GM23338 (cell line): ENCODE results near the gene GSDME. TPM values are rescaled to one million over a fixed set of nuclear protein-coding genes. Genes with fewer than 3 reads are reported as not detected.

ENCODE experiments used
- ATAC-seq: fragments of 200-7000 bp; cut with Tn5 transposase; 3 replicates; pipeline ENCODE4 v1.9.1; 2020
- DNase-seq: peaks from one replicate; pipeline ENCODE4 v3.0.0-alpha.2; 2015; ENCODE audit warnings: low spot score
- H2AFZ ChIP-seq: fragments of 200-600 bp; sonication (generic); 2 replicates; pipeline ENCODE4 v1.8.0; 2016; ENCODE audit warnings: antibody characterized with exemption, mild to moderate bottlenecking, moderate library complexity
- H3F3A ChIP-seq: fragments of 200-600 bp; sonication (generic); replicated peaks from 2 replicates; pipeline ENCODE4 v1.8.0; 2017; ENCODE audit warnings: antibody characterized with exemption, mixed run types, low read depth
- H3K27ac ChIP-seq: fragments of 200-600 bp; sonication (generic); 2 replicates; pipeline ENCODE4 v1.6.1; 2016; ENCODE audit warnings: low read depth
- H3K27me3 ChIP-seq: fragments of 200-600 bp; sonication (generic); 2 replicates; pipeline ENCODE4 v1.8.0; 2016; ENCODE audit warnings: mild to moderate bottlenecking, mixed run types, moderate library complexity; ENCODE audit not compliant: insufficient read depth
- H3K36me3 ChIP-seq: fragments of 200-600 bp; sonication (generic); 2 replicates; pipeline ENCODE4 v1.8.0; 2016; ENCODE audit warnings: mild to moderate bottlenecking; ENCODE audit not compliant: insufficient read depth
- H3K4me1 ChIP-seq: fragments of 200-600 bp; sonication (generic); 2 replicates; pipeline ENCODE4 v1.8.0; 2016; ENCODE audit warnings: mild to moderate bottlenecking, moderate library complexity; ENCODE audit not compliant: insufficient read depth
- H3K4me2 ChIP-seq: fragments of 200-600 bp; sonication (generic); 2 replicates; pipeline ENCODE4 v1.7.1; 2017; ENCODE audit warnings: mixed run types
- H3K4me3 ChIP-seq: fragments of 200-600 bp; sonication (generic); 2 replicates; pipeline ENCODE4 v1.6.1; 2016; ENCODE audit warnings: mixed run types
- H3K79me2 ChIP-seq: fragments of 200-600 bp; sonication (generic); replicated peaks from 2 replicates; pipeline ENCODE4 v1.8.0; 2017; ENCODE audit warnings: mild to moderate bottlenecking; ENCODE audit not compliant: insufficient read depth
- H3K9me2 ChIP-seq: fragments of 200-600 bp; sonication (generic); 2 replicates; pipeline ENCODE4 v1.8.0; 2017; ENCODE audit not compliant: insufficient read depth
- H4K20me1 ChIP-seq: fragments of 200-600 bp; sonication (generic); replicated peaks from 2 replicates; pipeline ENCODE4 v1.8.0; 2017; ENCODE audit warnings: mild to moderate bottlenecking; ENCODE audit not compliant: insufficient read depth
- H3K27ac Mint-ChIP-seq: 2 replicates; pipeline ENCODE4 v1.8.0; 2020; ENCODE audit warnings: inconsistent platforms, mild to moderate bottlenecking, moderate library complexity, mixed read lengths
- H3K27me3 Mint-ChIP-seq: 3 replicates; pipeline ENCODE4 v1.8.0; 2022; ENCODE audit warnings: low read depth, mild to moderate bottlenecking, moderate library complexity, mixed read lengths, inconsistent platforms; ENCODE audit not compliant: insufficient read depth, poor library complexity
- H3K36me3 Mint-ChIP-seq: 3 replicates; pipeline ENCODE4 v1.8.0; 2021; ENCODE audit warnings: low read depth, mild to moderate bottlenecking, inconsistent platforms, moderate library complexity, mixed read lengths
- H3K4me1 Mint-ChIP-seq: 3 replicates; pipeline ENCODE4 v1.8.0; 2020; ENCODE audit warnings: mild to moderate bottlenecking, inconsistent platforms, mixed read lengths
- H3K4me3 Mint-ChIP-seq: 3 replicates; pipeline ENCODE4 v1.8.0; 2021; ENCODE audit warnings: moderate library complexity, mild to moderate bottlenecking, inconsistent platforms, mixed read lengths
- H3K9me3 Mint-ChIP-seq: 3 replicates; pipeline ENCODE4 v1.8.0; 2020; ENCODE audit warnings: moderate library complexity, mild to moderate bottlenecking, inconsistent platforms, mixed read lengths
- CTCF ChIP-seq, 2 experiments: fragments of 200-600 bp in 1 of 2; sonication (generic) in 1 of 2; conservative IDR thresholded peaks; 2 replicates each; pipeline versions ENCODE4 v1.5.1 to v1.6.1; 2016 to 2017; ENCODE audit warnings: antibody characterized with exemption in 2 of 2, low read depth in 2 of 2, mild to moderate bottlenecking in 2 of 2, moderate library complexity in 1 of 2
- ETS1 ChIP-seq: IDR thresholded peaks from 2 replicates; pipeline ENCODE4 v1.6.1; 2016; ENCODE audit warnings: antibody characterized with exemption
- EZH2 ChIP-seq: fragments of 200-600 bp; sonication (generic); IDR thresholded peaks from one replicate; pipeline ENCODE4 v1.8.0; 2017; ENCODE audit warnings: antibody characterized with exemption, mild to moderate bottlenecking, low read depth; ENCODE audit not compliant: unreplicated experiment
- EZH2phosphoT487 ChIP-seq: fragments of 200-600 bp; sonication (generic); IDR thresholded peaks from one replicate; pipeline ENCODE4 v1.8.1; 2018; ENCODE audit warnings: antibody characterized with exemption; ENCODE audit not compliant: unreplicated experiment
- NANOG ChIP-seq: IDR thresholded peaks from 2 replicates; pipeline ENCODE4 v1.6.1; 2016; ENCODE audit warnings: antibody characterized with exemption, borderline replicate concordance
- REST ChIP-seq: IDR thresholded peaks from one replicate; pipeline ENCODE4 v1.6.1; 2018; ENCODE audit warnings: antibody characterized with exemption; ENCODE audit not compliant: unreplicated experiment
- ZNF114 ChIP-seq: fragments of 250-450 bp; sonication (Bioruptor Pico); IDR thresholded peaks from 2 replicates; pipeline ENCODE4 v1.5.0; 2020; ENCODE audit warnings: mild to moderate bottlenecking, moderate library complexity
- ZNF331 ChIP-seq: fragments of 250-450 bp; sonication (Bioruptor Pico); IDR thresholded peaks from 2 replicates; pipeline ENCODE4 v1.5.0; 2020; ENCODE audit warnings: low read depth, mild to moderate bottlenecking, moderate library complexity
- ZNF462 ChIP-seq: fragments of 250-450 bp; sonication (Bioruptor Pico); IDR thresholded peaks from 2 replicates; pipeline ENCODE4 v1.5.0; 2020; ENCODE audit warnings: mild to moderate bottlenecking, moderate library complexity
- polyA plus RNA-seq: library from polyadenylated mRNA; unstranded; fragments of >200 nt; fragmentation: Nextera tagmentation; extraction: Ambion mirVana; gene quantifications from 2 replicates; pipeline ENCODE4 v1.2.1, GENCODE V29; 2016
- total RNA-seq: library from RNA; depleted of rRNA; stranded (reverse); fragments of >200 nt; shearing (Covaris generic); gene quantifications from 2 replicates; pipeline ENCODE4 v1.2.3, GENCODE V29; 2014

GSDME gene
- total and polyA plus RNA-seq, 2 experiments from 2014 or later, result 8.3 to 8.5 TPM

GRCh38 chr7:24745355-24745754, 11.9 kb downstream of the GSDME start:
- H3K27ac ChIP-seq, result no peak overlapping the region
- no peak overlapping the region for H3K4me3 ChIP-seq
- H3K79me2 ChIP-seq, result no peaks in the 10 kb centered on the region
- no peaks in the 10 kb centered on the region for H3K36me3 ChIP-seq
- H4K20me1 ChIP-seq, result no peaks in the 10 kb centered on the region
- no peak overlapping the region for H3K4me3 Mint-ChIP-seq
- H3K4me2 ChIP-seq, result no peak overlapping the region
- peaks cover 8% of the 10 kb centered on the region; the same call in 2 of the 3 replicates for H3K4me1 Mint-ChIP-seq
- no peaks in the 10 kb centered on the region for H3F3A ChIP-seq
- no peak for ATAC-seq
- H3K9me2 ChIP-seq, result no peaks in the 10 kb centered on the region
- no peak for DNase-seq
- H3K27ac Mint-ChIP-seq, result no peak overlapping the region
- H3K27me3 ChIP-seq, result no peaks in the 10 kb centered on the region
- H2AFZ ChIP-seq, result no peak overlapping the region
- H3K27me3 Mint-ChIP-seq, result peaks cover 3% of the 10 kb centered on the region
- H3K36me3 Mint-ChIP-seq, result no peaks in the 10 kb centered on the region
- H3K9me3 Mint-ChIP-seq, result no peaks in the 10 kb centered on the region
- TF ChIP-seq NANOG (no peak), EZH2phosphoT487 (no peak), EZH2 (no peak), ZNF462 (no peak), ETS1 (no peak), ZNF114 (CRISPR knock-in tag) (no peak), CTCF (conservative IDR thresholded peaks at IDR 0.05; ENCODE audit: low read depth in 2 of 2) (no peak), ZNF331 (CRISPR knock-in tag) (no peak), REST (no peak)
- H3K4me1 ChIP-seq, result peaks cover 8% of the 10 kb centered on the region; the same call in 1 of the 2 replicates
